Neuronal stem cell (in vitro differentiated cells): ENCODE measurements around the gene ATP11C.
A peak's percentile ranks its signal among the peaks of the same experiment; 100 is the strongest.
"Not testable (repeated sequence)": the region's sequence is repeated elsewhere in the genome, so short reads cannot be mapped to it uniquely, and the experiment has no call there.

Experiments used
- DNase-seq: peaks from one replicate; pipeline ENCODE4 v3.0.0-alpha.2; 2013; ENCODE audit warnings: low spot score
- H2AFZ ChIP-seq: one replicate; pipeline ENCODE4 v1.6.1; 2013; ENCODE audit warnings: mild to moderate bottlenecking, low read length, inconsistent platforms
- H2AK5ac ChIP-seq: 2 replicates; pipeline ENCODE4 v1.6.1; 2013; ENCODE audit warnings: low read depth, mild to moderate bottlenecking, inconsistent platforms, low read length, moderate library complexity, mixed read lengths
- H2BK120ac ChIP-seq: 2 replicates; pipeline ENCODE4 v1.6.1; 2013; ENCODE audit warnings: low read depth, mild to moderate bottlenecking, inconsistent platforms, low read length, moderate library complexity, mixed read lengths
- H2BK12ac ChIP-seq: one replicate; pipeline ENCODE4 v1.6.1; 2013; ENCODE audit warnings: low read length, inconsistent platforms
- H2BK15ac ChIP-seq: 2 replicates; pipeline ENCODE4 v1.6.1; 2013; ENCODE audit warnings: mild to moderate bottlenecking, low read length, inconsistent platforms, mixed read lengths
- H2BK5ac ChIP-seq: one replicate; pipeline ENCODE4 v1.6.1; 2013; ENCODE audit warnings: inconsistent platforms, mild to moderate bottlenecking, low read length, moderate library complexity
- H3K14ac ChIP-seq: one replicate; pipeline ENCODE4 v1.6.1; 2013; ENCODE audit warnings: low read length, inconsistent platforms
- H3K18ac ChIP-seq: 2 replicates; pipeline ENCODE4 v1.6.1; 2013; ENCODE audit warnings: low read length, inconsistent platforms
- H3K23ac ChIP-seq: 2 replicates; pipeline ENCODE4 v1.6.1; 2013; ENCODE audit warnings: low read depth, mild to moderate bottlenecking, mixed read lengths, low read length, inconsistent platforms; ENCODE audit not compliant: poor library complexity
- H3K27ac ChIP-seq: replicated peaks from 3 replicates; pipeline ENCODE4 v1.5.1; 2013; ENCODE audit warnings: low read length, inconsistent platforms
- H3K27me3 ChIP-seq, 3 experiments: 2 replicates each; pipeline ENCODE4 v1.6.1; 2013; ENCODE audit warnings: low read length in 3 of 3, mild to moderate bottlenecking in 2 of 3, inconsistent platforms in 1 of 3, low read depth in 1 of 3, mixed read lengths in 1 of 3, moderate library complexity in 1 of 3; ENCODE audit not compliant: control insufficient read depth in 3 of 3, insufficient read depth in 3 of 3
- H3K36me3 ChIP-seq, 2 donors: replicated peaks in 1 of 2; 2 replicates each; pipeline ENCODE4 v1.6.1; 2013; ENCODE audit warnings: low read length in 2 of 2; ENCODE audit not compliant: control insufficient read depth in 2 of 2, insufficient read depth in 2 of 2
- H3K4ac ChIP-seq: 2 replicates; pipeline ENCODE4 v1.6.1; 2013; ENCODE audit warnings: inconsistent platforms, mild to moderate bottlenecking, low read length, moderate library complexity
- H3K4me1 ChIP-seq, 2 donors: 1 replicate in 1 of 2; 2 replicates in 1 of 2; pipeline ENCODE4 v1.6.1; 2013; ENCODE audit warnings: low read length in 2 of 2, low read depth in 1 of 2; ENCODE audit not compliant: control insufficient read depth in 2 of 2, insufficient read depth in 1 of 2
- H3K4me2 ChIP-seq: one replicate; pipeline ENCODE4 v1.6.1; 2013; ENCODE audit warnings: mild to moderate bottlenecking, low read length, inconsistent platforms; ENCODE audit not compliant: insufficient read depth, poor library complexity, severe bottlenecking
- H3K4me3 ChIP-seq, 2 donors: 2 replicates each; pipeline ENCODE4 v1.5.1; 2013; ENCODE audit warnings: low read length in 2 of 2, mild to moderate bottlenecking in 2 of 2, inconsistent platforms in 1 of 2, moderate library complexity in 1 of 2
- H3K79me1 ChIP-seq: one replicate; pipeline ENCODE4 v1.6.1; 2013; ENCODE audit warnings: low read depth, mild to moderate bottlenecking, inconsistent platforms, low read length, moderate library complexity
- H3K9ac ChIP-seq: one replicate; pipeline ENCODE4 v1.6.1; 2013; ENCODE audit warnings: mild to moderate bottlenecking, low read depth, low read length, inconsistent platforms; ENCODE audit not compliant: poor library complexity
- H3K9me3 ChIP-seq, 2 donors: replicated peaks in 1 of 2; 2 replicates each; pipeline versions ENCODE3 to v1.6.1; 2013; ENCODE audit warnings: low read length in 2 of 2, mild to moderate bottlenecking in 2 of 2, inconsistent platforms in 1 of 2, low read depth in 1 of 2, mixed read lengths in 1 of 2, moderate library complexity in 1 of 2; ENCODE audit not compliant: control insufficient read depth in 2 of 2, insufficient read depth in 1 of 2
- H4K8ac ChIP-seq: one replicate; pipeline ENCODE4 v1.6.1; 2013; ENCODE audit warnings: low read depth, mild to moderate bottlenecking, inconsistent platforms, low read length, moderate library complexity
- H4K91ac ChIP-seq: one replicate; pipeline ENCODE4 v1.6.1; 2013; ENCODE audit warnings: low read length, low read depth, mild to moderate bottlenecking, inconsistent platforms; ENCODE audit not compliant: poor library complexity
- WGBS, 2 donors: extraction: QIAGEN DNeasy Blood & Tissue Kit; methylation state at CpG; one replicate each; pipeline ENCODE4 v1.1.7; 2013; ENCODE audit warnings: missing lambda C conversion rate in 2 of 2, mixed read lengths in 1 of 2; ENCODE audit not compliant: insufficient read length in 2 of 2, insufficient replicate concordance in 1 of 2; ENCODE audit errors: extremely low coverage in 2 of 2; 5-methylcytosine and 5-hydroxymethylcytosine counted together

The ATP11C gene

GRCh38 chrX:139691843-139692505 is 240.9 kb downstream of the ATP11C start:
- Histone ChIP-seq H3K4me1 (peaks cover 2% of the 10 kb centered on the region in 2 donors), H3K9me3 (no peaks in the 10 kb centered on the region), H3K27me3 (peaks cover 0 to 62% (median 20%) of the 10 kb centered on the region in 3 experiments), H3K36me3 (no peaks in the 10 kb centered on the region), H2AFZ (peak overlapping the region; percentile 90), H3K14ac (no peak overlapping the region), H2BK12ac (no peak overlapping the region), H3K18ac (peak overlapping the region; percentile 38), H3K4me2 (peak overlapping the region; percentile 77), H3K27ac (no peak overlapping the region), H4K8ac (no peak overlapping the region), H4K91ac (no peak overlapping the region), H2BK5ac (no peak overlapping the region), H3K79me1 (no peaks in the 10 kb centered on the region), H2AK5ac (no peak overlapping the region), H3K23ac (no peak overlapping the region), H3K9ac (peak overlapping the region; percentile 77), H3K4me3 (peak overlapping the region; percentile 46 to 76), H3K4ac (no peak overlapping the region), H2BK15ac (no peak overlapping the region), H2BK120ac (no peak overlapping the region)
- no CpG with 5 or more reads among the region's 52 CpGs for WGBS, 2 donors
- peak; percentile 9 for DNase-seq

- Histone ChIP-seq H3K36me3 (no peaks in the 10 kb centered on the region), H3K4ac (no peak overlapping the region), H2AK5ac (no peak overlapping the region), H3K79me1 (no peaks in the 10 kb centered on the region), H3K23ac (no peak overlapping the region), H3K27me3 (peaks cover 0 to 62% (median 20%) of the 10 kb centered on the region in 3 experiments), H2BK120ac (no peak overlapping the region), H2BK12ac (no peak overlapping the region), H3K14ac (no peak overlapping the region), H3K9me3 (no peaks in the 10 kb centered on the region), H3K4me2 (peak overlapping the region; percentile 77), H4K8ac (no peak overlapping the region), H2BK5ac (no peak overlapping the region), H2BK15ac (no peak overlapping the region), H3K18ac (no peak overlapping the region), H4K91ac (no peak overlapping the region), H2AFZ (peak overlapping the region; percentile 90), H3K9ac (no peak overlapping the region), H3K4me1 (peaks cover 2% of the 10 kb centered on the region in 2 donors), H3K4me3 (peak overlapping the region in 1 of 2 donors; percentile 46), H3K27ac (no peak overlapping the region)
- no CpG with 5 or more reads among the region's 23 CpGs for WGBS, 2 donors
- no peak for DNase-seq
Measured at GRCh38 chrX:139691493-139691842, 241.4 kb downstream of the ATP11C start.

- H3K4me1 ChIP-seq, H3K4ac ChIP-seq, H3K27ac ChIP-seq, H3K79me1 ChIP-seq, H4K8ac ChIP-seq, H3K14ac ChIP-seq, H3K23ac ChIP-seq, H3K4me3 ChIP-seq, H3K9ac ChIP-seq, H2BK15ac ChIP-seq, H3K36me3 ChIP-seq, H2BK5ac ChIP-seq, H3K18ac ChIP-seq, H3K9me3 ChIP-seq, DNase-seq, H2BK12ac ChIP-seq, H2BK120ac ChIP-seq, H3K4me2 ChIP-seq, H2AFZ ChIP-seq, H4K91ac ChIP-seq, H2AK5ac ChIP-seq: not testable (repeated sequence)
- WGBS, 2 donors: no CpG with 5 or more reads among the region's 7 CpGs
- peaks cover 0 to 27% (median 0%) of the 10 kb centered on the region in 3 experiments for H3K27me3 ChIP-seq
Measured at GRCh38 chrX:139685175-139685574, 247.7 kb downstream of the ATP11C start.

GRCh38 chrX:139680356-139680755 is 252.5 kb downstream of the ATP11C start:
- no peaks in the 10 kb centered on the region for H3K9me3 ChIP-seq
- no peaks in the 10 kb centered on the region for H3K4me1 ChIP-seq
- WGBS, 2 donors: no CpG with 5 or more reads among the region's 3 CpGs
- H3K23ac ChIP-seq: no peak overlapping the region
- H2BK5ac ChIP-seq: no peak overlapping the region
- no peak overlapping the region for H3K14ac ChIP-seq
- no peak overlapping the region for H3K4me3 ChIP-seq
- no peak overlapping the region for H3K18ac ChIP-seq
- no peak overlapping the region for H3K9ac ChIP-seq
- no peak overlapping the region for H2AFZ ChIP-seq
- no peak overlapping the region for H2BK12ac ChIP-seq
- H2AK5ac ChIP-seq: no peak overlapping the region
- H3K4me2 ChIP-seq: no peak overlapping the region
- H3K79me1 ChIP-seq: no peaks in the 10 kb centered on the region
- no peak overlapping the region for H2BK15ac ChIP-seq
- H4K8ac ChIP-seq: no peak overlapping the region
- no peaks in the 10 kb centered on the region for H3K36me3 ChIP-seq
- no peak overlapping the region for H4K91ac ChIP-seq
- H3K27me3 ChIP-seq: no peaks in the 10 kb centered on the region
- no peak overlapping the region for H2BK120ac ChIP-seq
- no peak overlapping the region for H3K27ac ChIP-seq
- no peak for DNase-seq
- no peak overlapping the region for H3K4ac ChIP-seq
